ENCODE data around the gene BEGAIN.

The BEGAIN gene

DNA sequence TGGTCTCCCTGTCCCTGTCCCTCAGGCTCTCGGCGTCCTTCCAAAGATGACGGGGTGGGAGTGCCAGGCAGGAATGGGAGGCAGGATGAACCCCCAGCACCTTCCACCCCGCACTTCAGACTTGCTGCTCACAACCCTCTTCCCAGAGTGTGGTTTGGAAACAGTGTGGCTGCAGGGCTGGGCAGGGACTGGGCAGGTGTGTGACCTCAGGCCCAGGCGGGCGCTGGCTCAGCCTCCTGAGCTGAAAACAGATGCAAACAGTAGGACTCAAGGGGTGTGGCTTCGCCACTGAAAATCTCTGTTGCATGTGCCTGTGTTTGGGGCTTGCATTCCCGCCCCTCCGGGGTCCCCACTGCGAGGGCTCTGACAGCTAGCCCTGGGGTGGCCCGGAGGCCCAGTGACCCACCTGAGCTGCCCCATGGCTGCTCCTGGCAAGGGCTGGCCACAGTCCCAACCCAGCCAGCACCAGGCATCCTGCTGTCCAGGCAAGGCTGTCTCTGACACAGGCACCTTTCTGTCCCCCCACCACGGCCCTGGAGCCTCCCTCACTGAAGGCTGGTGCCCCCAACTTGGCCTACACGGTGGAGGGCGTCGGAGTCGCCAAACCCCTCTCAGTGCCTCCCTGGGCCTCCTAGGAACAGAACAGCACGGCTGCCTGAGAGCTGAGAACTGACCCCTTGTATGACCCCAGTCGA, 46.1 kb downstream of the BEGAIN start:
- no peaks in the 10 kb centered on the region for H3K79me2 ChIP-seq (ENCODE audit: control insufficient read depth, low read length)
- H3K9me3 ChIP-seq (ENCODE audit: control insufficient read depth, insufficient read depth, low read length), result no peaks in the 10 kb centered on the region
- no peaks in the 10 kb centered on the region for H3K9me2 ChIP-seq (replicated peaks; ENCODE audit: control insufficient read depth, low read length)
- no peak overlapping the region for H3K4me2 ChIP-seq (ENCODE audit: low read length)
- peaks cover 11% of the 10 kb centered on the region for H3K4me1 ChIP-seq (ENCODE audit: control insufficient read depth, low read length)
- H3F3A ChIP-seq (ENCODE audit: control insufficient read depth, insufficient read depth), result 0 out of 2 replicates have a peak, but pooled peaks cover 5% of the 10 kb centered on the region
- H3K27me3 ChIP-seq (ENCODE audit: control insufficient read depth, low read length), result no peaks in the 10 kb centered on the region
- no peak overlapping the region for H3K27ac ChIP-seq (ENCODE audit: low read depth, low read length)
- no peaks in the 10 kb centered on the region for H4K20me1 ChIP-seq (ENCODE audit: control insufficient read depth, insufficient read depth, low read depth, low read length)
- no peaks in the 10 kb centered on the region for H3K36me3 ChIP-seq (ENCODE audit: control insufficient read depth, low read length)
- no peak for TF ChIP-seq EZH2phosphoT487 (IDR thresholded peaks at IDR 0.05; ENCODE audit: borderline replicate concordance, low read length)
- TF ChIP-seq, protein P1, sequence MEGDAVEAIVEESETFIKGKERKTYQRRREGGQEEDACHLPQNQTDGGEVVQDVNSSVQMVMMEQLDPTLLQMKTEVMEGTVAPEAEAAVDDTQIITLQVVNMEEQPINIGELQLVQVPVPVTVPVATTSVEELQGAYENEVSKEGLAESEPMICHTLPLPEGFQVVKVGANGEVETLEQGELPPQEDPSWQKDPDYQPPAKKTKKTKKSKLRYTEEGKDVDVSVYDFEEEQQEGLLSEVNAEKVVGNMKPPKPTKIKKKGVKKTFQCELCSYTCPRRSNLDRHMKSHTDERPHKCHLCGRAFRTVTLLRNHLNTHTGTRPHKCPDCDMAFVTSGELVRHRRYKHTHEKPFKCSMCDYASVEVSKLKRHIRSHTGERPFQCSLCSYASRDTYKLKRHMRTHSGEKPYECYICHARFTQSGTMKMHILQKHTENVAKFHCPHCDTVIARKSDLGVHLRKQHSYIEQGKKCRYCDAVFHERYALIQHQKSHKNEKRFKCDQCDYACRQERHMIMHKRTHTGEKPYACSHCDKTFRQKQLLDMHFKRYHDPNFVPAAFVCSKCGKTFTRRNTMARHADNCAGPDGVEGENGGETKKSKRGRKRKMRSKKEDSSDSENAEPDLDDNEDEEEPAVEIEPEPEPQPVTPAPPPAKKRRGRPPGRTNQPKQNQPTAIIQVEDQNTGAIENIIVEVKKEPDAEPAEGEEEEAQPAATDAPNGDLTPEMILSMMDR (IDR thresholded peaks at IDR 0.05; ENCODE audit: low read depth, low read length, poor library complexity, severe bottlenecking), result no peak
- no peak overlapping the region for H3K4me3 ChIP-seq (ENCODE audit: low read length)

DNA sequence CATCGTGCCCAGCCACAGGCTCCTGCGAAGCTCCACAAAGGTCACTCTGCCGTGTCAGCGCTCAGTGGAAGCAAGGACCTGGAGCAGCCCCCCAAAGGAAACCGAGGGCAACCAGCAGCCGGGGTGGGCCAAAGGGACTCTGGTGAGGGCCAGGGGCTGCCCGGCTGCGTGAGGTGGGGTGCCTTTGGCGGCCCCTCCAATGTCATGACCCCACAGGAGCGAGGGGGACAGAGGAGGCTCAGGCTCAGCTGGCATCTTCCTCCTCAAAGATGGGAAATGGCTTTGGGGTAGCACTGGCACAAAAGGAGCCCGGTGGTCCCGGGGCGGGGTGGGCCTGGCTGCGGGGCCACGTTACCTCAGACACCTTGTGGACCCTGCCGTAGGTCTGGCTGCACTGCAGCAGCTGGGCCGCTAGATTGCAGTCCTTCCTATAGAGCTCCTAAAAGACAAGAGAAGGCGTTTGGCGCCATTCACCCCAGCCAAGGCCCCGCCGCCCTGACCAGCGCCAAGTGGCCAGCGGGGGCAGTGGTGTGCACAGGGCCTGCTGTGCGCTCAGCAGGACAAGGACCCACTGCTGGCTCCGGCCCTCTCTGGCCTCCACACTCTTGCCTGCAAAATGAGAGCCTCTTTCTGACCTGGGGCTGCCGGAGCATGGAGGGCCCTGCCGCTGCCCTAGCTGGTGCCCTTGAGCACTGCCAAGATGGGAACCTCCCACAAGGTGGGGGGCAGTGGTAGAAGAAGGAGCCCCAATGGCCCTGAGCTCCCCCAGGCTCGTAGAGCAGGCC, 46.9 kb downstream of the BEGAIN start:
- H4K20me1 ChIP-seq (ENCODE audit: control insufficient read depth, insufficient read depth, low read depth, low read length), result no peaks in the 10 kb centered on the region
- peaks cover 3% of the 10 kb centered on the region for H3K4me1 ChIP-seq (ENCODE audit: control insufficient read depth, low read length)
- H3F3A ChIP-seq (ENCODE audit: control insufficient read depth, insufficient read depth), result no peaks in the 10 kb centered on the region
- no peak overlapping the region for H3K27ac ChIP-seq (ENCODE audit: low read depth, low read length)
- no peaks in the 10 kb centered on the region for H3K79me2 ChIP-seq (ENCODE audit: control insufficient read depth, low read length)
- H3K4me3 ChIP-seq (ENCODE audit: low read length), result no peak overlapping the region
- H3K4me2 ChIP-seq (ENCODE audit: low read length), result no peak overlapping the region
- H3K27me3 ChIP-seq (ENCODE audit: control insufficient read depth, low read length), result no peaks in the 10 kb centered on the region
- no peaks in the 10 kb centered on the region for H3K9me2 ChIP-seq (replicated peaks; ENCODE audit: control insufficient read depth, low read length)
- H3K9me3 ChIP-seq (ENCODE audit: control insufficient read depth, insufficient read depth, low read length), result no peaks in the 10 kb centered on the region
- TF ChIP-seq EZH2phosphoT487 (IDR thresholded peaks at IDR 0.05; ENCODE audit: borderline replicate concordance, low read length), result no peak
- TF ChIP-seq, protein P1 (IDR thresholded peaks at IDR 0.05; ENCODE audit: low read depth, low read length, poor library complexity, severe bottlenecking), result no peak
- H3K36me3 ChIP-seq (ENCODE audit: control insufficient read depth, low read length), result no peaks in the 10 kb centered on the region

DNA sequence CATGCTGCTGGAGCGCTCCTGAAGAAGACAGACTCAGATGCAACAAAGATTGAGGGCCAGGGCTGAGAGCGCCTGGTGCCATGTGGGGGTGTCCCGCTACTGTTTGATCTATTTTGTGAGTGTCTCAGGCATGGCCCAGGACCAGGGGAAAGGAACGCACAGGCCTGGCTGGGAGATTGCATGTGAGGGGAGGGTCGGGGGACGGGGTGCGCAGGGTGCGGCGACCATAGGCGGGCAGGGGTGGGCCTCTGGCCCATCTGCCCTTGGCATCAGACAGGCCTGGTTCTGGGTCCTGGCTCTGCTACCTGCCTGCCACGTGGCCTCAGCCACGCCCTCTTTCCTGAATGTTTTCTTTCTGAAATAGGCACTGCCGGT, 47.5 kb downstream of the BEGAIN start:
- H3K79me2 ChIP-seq (ENCODE audit: control insufficient read depth, low read length), result no peaks in the 10 kb centered on the region
- H3K27ac ChIP-seq (ENCODE audit: low read depth, low read length), result no peak overlapping the region
- no peaks in the 10 kb centered on the region for H4K20me1 ChIP-seq (ENCODE audit: control insufficient read depth, insufficient read depth, low read depth, low read length)
- no peak overlapping the region for H3K4me3 ChIP-seq (ENCODE audit: low read length)
- no peaks in the 10 kb centered on the region for H3K4me1 ChIP-seq (ENCODE audit: control insufficient read depth, low read length)
- no peaks in the 10 kb centered on the region for H3K9me3 ChIP-seq (ENCODE audit: control insufficient read depth, insufficient read depth, low read length)
- no peaks in the 10 kb centered on the region for H3K9me2 ChIP-seq (replicated peaks; ENCODE audit: control insufficient read depth, low read length)
- H3K27me3 ChIP-seq (ENCODE audit: control insufficient read depth, low read length), result no peaks in the 10 kb centered on the region
- no peak overlapping the region for H3K4me2 ChIP-seq (ENCODE audit: low read length)
- no peaks in the 10 kb centered on the region for H3K36me3 ChIP-seq (ENCODE audit: control insufficient read depth, low read length)
- no peaks in the 10 kb centered on the region for H3F3A ChIP-seq (ENCODE audit: control insufficient read depth, insufficient read depth)
- TF ChIP-seq, protein P1 (IDR thresholded peaks at IDR 0.05; ENCODE audit: low read depth, low read length, poor library complexity, severe bottlenecking), result no peak
- TF ChIP-seq EZH2phosphoT487 (IDR thresholded peaks at IDR 0.05; ENCODE audit: borderline replicate concordance, low read length), result no peak

All from DOHH2 (cell line).